SW 1271 (cell line): ENCODE measurements around the gene CDH11.

Experiments
- DNase-seq, 2 experiments: peaks; one replicate each; lab custom pipeline; 2025; lab: John Stamatoyannopoulos, UW

The CDH11 gene

GRCh38 chr16:64977206-64977920 is 144.5 kb downstream of the CDH11 start:
- DNase-seq, result no peak

- DNase-seq, result no peak
Observed at GRCh38 chr16:64975821-64976220, 146.0 kb downstream of the CDH11 start.

- DNase-seq, result no peak
Observed at GRCh38 chr16:64974381-64974780, 147.5 kb downstream of the CDH11 start.

GRCh38 chr16:64973171-64973570 is 148.7 kb downstream of the CDH11 start:
- no peak for DNase-seq

GRCh38 chr16:64971171-64971570 is 150.7 kb downstream of the CDH11 start:
- DNase-seq, result no peak

GRCh38 chr16:64969221-64969620 is 152.6 kb downstream of the CDH11 start:
- no peak for DNase-seq

- DNase-seq, result no peak
Observed at GRCh38 chr16:64968539-64968938, 153.3 kb downstream of the CDH11 start.

- no peak for DNase-seq
Observed at GRCh38 chr16:64964126-64964540, 157.7 kb downstream of the CDH11 start.

GRCh38 chr16:64962786-64963185 is 159.1 kb downstream of the CDH11 start:
- DNase-seq, result no peak

- no peak for DNase-seq
Observed at GRCh38 chr16:64957246-64957645, 164.6 kb downstream of the CDH11 start.

- DNase-seq, result no peak
Observed at GRCh38 chr16:64952177-64952576, 169.7 kb downstream of the CDH11 start.

GRCh38 chr16:64951193-64951592 is 170.7 kb downstream of the CDH11 start:
- DNase-seq, result no peak

GRCh38 chr16:64950731-64951130 is 171.1 kb downstream of the CDH11 start:
- no peak for DNase-seq

- DNase-seq, result no peak
Observed at GRCh38 chr16:64950262-64950661, 171.6 kb downstream of the CDH11 start.

- no peak for DNase-seq
Observed at GRCh38 chr16:64948056-64948455, 173.8 kb downstream of the CDH11 start.

GRCh38 chr16:64947651-64948050 is 174.2 kb downstream of the CDH11 start:
- DNase-seq, result no peak

GRCh38 chr16:64933885-64934284 is 188.0 kb downstream of the CDH11 start:
- no peak for DNase-seq

GRCh38 chr16:64926476-64926875 is 195.4 kb downstream of the CDH11 start:
- no peak for DNase-seq

GRCh38 chr16:64925166-64925565 is 196.7 kb downstream of the CDH11 start:
- no peak for DNase-seq

- DNase-seq, result no peak
Observed at GRCh38 chr16:64924086-64924485, 197.8 kb downstream of the CDH11 start.

- no peak for DNase-seq
Observed at GRCh38 chr16:64919929-64920607, 201.8 kb downstream of the CDH11 start.

- no peak for DNase-seq
Observed at GRCh38 chr16:64919141-64919540, 202.7 kb downstream of the CDH11 start.

GRCh38 chr16:64916051-64916450 is 205.8 kb downstream of the CDH11 start:
- no peak for DNase-seq

GRCh38 chr16:64910356-64910755 is 211.5 kb downstream of the CDH11 start:
- no peak for DNase-seq
